Measurements from ENCODE around the gene ZNF136. TPM values are rescaled to one million over a fixed set of nuclear protein-coding genes. Genes with fewer than 3 reads are reported as not detected.

The ZNF136 gene
- total and polyA plus RNA-seq, 10 of the 15 experiments (the other 5 are each of a cell fraction or from before 2014, with no cell fraction given), result 2.8 to 7.8 (median 6.7) TPM

GRCh38 chr19:12156223-12157058 is 6.5 kb upstream of the ZNF136 start, which contains the start of gene ZNF625 (continued):
- TF ChIP-seq MLLT1 (IDR thresholded peaks at IDR 0.05), result no peak
- TF ChIP-seq KLF5 (IDR thresholded peaks at IDR 0.05; ENCODE audit: partially characterized antibody), result no peak
- no peak for TF ChIP-seq RCOR1 (conservative IDR thresholded peaks at IDR 0.05; ENCODE audit: low read depth, low read length)
- no peak for TF ChIP-seq MEF2B (IDR thresholded peaks at IDR 0.05; ENCODE audit: partially characterized antibody, poor library complexity, severe bottlenecking)
- no peak for TF ChIP-seq ATF3 (IDR thresholded peaks at IDR 0.05; ENCODE audit: borderline replicate concordance, extremely low read depth, low read depth, low read length)
- TF ChIP-seq HDAC2 (IDR thresholded peaks at IDR 0.05), result no peak
- TF ChIP-seq USF2 (IDR thresholded peaks at IDR 0.05; ENCODE audit: borderline replicate concordance, low read depth, low read length), result no peak
- no peak for TF ChIP-seq SRF (IDR thresholded peaks at IDR 0.05; ENCODE audit: low read depth in 2 of 2, low read length in 2 of 2)
- no peak for TF ChIP-seq NR2C2 (IDR thresholded peaks at IDR 0.05; ENCODE audit: borderline replicate concordance, control insufficient read depth, insufficient read length, low read depth)
- TF ChIP-seq NFIC (IDR thresholded peaks at IDR 0.05; ENCODE audit: low read depth, low read length), result no peak
- TF ChIP-seq TCF7 (IDR thresholded peaks at IDR 0.05; ENCODE audit: borderline replicate concordance), result no peak
- no peak for TF ChIP-seq TCF3 (IDR thresholded peaks at IDR 0.05; ENCODE audit: borderline replicate concordance, insufficient read depth, low read depth, low read length)
- TF ChIP-seq FOS (IDR thresholded peaks at IDR 0.05; ENCODE audit: borderline replicate concordance, extremely low read depth, insufficient read length), result no peak
- TF ChIP-seq EZH2 (IDR thresholded peaks at IDR 0.05; ENCODE audit: borderline replicate concordance, control insufficient read depth, low read depth, low read length), result no peak
- no peak for TF ChIP-seq FOXK2 (IDR thresholded peaks at IDR 0.05)
- TF ChIP-seq CHD2 (IDR thresholded peaks at IDR 0.05; ENCODE audit: borderline replicate concordance, low read depth, low read length), result peak; percentile 52; the same call in 1 of the 2 replicates
- no peak for TF ChIP-seq CBX3 (IDR thresholded peaks at IDR 0.05; ENCODE audit: borderline replicate concordance, low read depth)
- TF ChIP-seq MAX (IDR thresholded peaks at IDR 0.05; ENCODE audit: low read depth, low read length), result 0 out of 2 replicates have a peak, but pooled peaks have one; percentile 18
- TF ChIP-seq NR2C1 (IDR thresholded peaks at IDR 0.05), result no peak
- no peak for TF ChIP-seq BCL3 (IDR thresholded peaks at IDR 0.05; ENCODE audit: borderline replicate concordance, insufficient read depth, low read depth, low read length, poor library complexity, severe bottlenecking)
- no peak for TF ChIP-seq IRF5 (IDR thresholded peaks at IDR 0.05; ENCODE audit: borderline replicate concordance)
